A673 (cell line): ENCODE results near the gene TMPRSS2. TPM values are rescaled to one million over a fixed set of nuclear protein-coding genes. Genes with fewer than 3 reads are reported as not detected.

Experiments used
- BruUV-seq: library from RNA; stranded (reverse); fragments of 400-500 nt; replicated peaks from 2 replicates; lab custom pipeline; 2021; lab: Mats Ljungman, UMichigan
- CTCF ChIA-PET: fragments of 300-600 bp; sonication (Branson Sonifier 250); formaldehyde crosslinking; loops from one replicate; lab custom pipeline; 2022; ENCODE audit warnings: antibody characterized with exemption; lab: Charles Lee
- POLR2A ChIA-PET: fragments of 300-600 bp; sonication (Branson Sonifier 250); formaldehyde crosslinking; loops from one replicate; lab custom pipeline; 2022; ENCODE audit warnings: antibody characterized with exemption; ENCODE audit not compliant: low non-redundant PET; lab: Charles Lee
- DNase-seq: peaks from one replicate; pipeline ENCODE4 v3.0.0-alpha.2; 2015; ENCODE audit warnings: low spot score
- H3K27ac ChIP-seq: fragments of 200-600 bp; sonication (generic); 2 replicates; pipeline ENCODE4 v1.5.1; 2016; ENCODE audit warnings: mixed run types, low read depth, mild to moderate bottlenecking, mixed read lengths, antibody characterized with exemption, low read length; ENCODE audit not compliant: poor library complexity, severe bottlenecking
- H3K27me3 ChIP-seq: fragments of 200-600 bp; sonication (generic); replicated peaks from 2 replicates; pipeline ENCODE4 v1.6.1; 2017; ENCODE audit warnings: mixed run types, low read depth, mild to moderate bottlenecking, mixed read lengths, antibody characterized with exemption, low read length; ENCODE audit not compliant: insufficient read depth, poor library complexity
- H3K36me3 ChIP-seq: fragments of 200-600 bp; sonication (generic); 2 replicates; pipeline ENCODE4 v1.6.1; 2016; ENCODE audit warnings: mixed run types, mild to moderate bottlenecking, mixed read lengths, antibody characterized with exemption, low read length; ENCODE audit not compliant: insufficient read depth, poor library complexity, severe bottlenecking
- H3K4me1 ChIP-seq: fragments of 200-600 bp; sonication (generic); 2 replicates; pipeline ENCODE4 v1.6.1; 2017; ENCODE audit warnings: mixed run types, mild to moderate bottlenecking, mixed read lengths, antibody characterized with exemption, low read length; ENCODE audit not compliant: insufficient read depth, poor library complexity, severe bottlenecking
- H3K4me3 ChIP-seq: fragments of 200-600 bp; sonication (generic); 2 replicates; pipeline ENCODE4 v1.5.1; 2016; ENCODE audit warnings: low read depth, mixed run types, mild to moderate bottlenecking, mixed read lengths, low read length; ENCODE audit not compliant: poor library complexity, severe bottlenecking
- H3K9me3 ChIP-seq: fragments of 200-600 bp; sonication (generic); 2 replicates; pipeline ENCODE4 v1.6.1; 2016; ENCODE audit warnings: mixed run types, low read depth, mild to moderate bottlenecking, mixed read lengths, antibody characterized with exemption, low read length; ENCODE audit not compliant: poor library complexity, severe bottlenecking
- EZH2 ChIP-seq: fragments of 200-600 bp; sonication (generic); IDR thresholded peaks from 2 replicates; pipeline ENCODE4 v1.6.1; 2017; ENCODE audit warnings: borderline replicate concordance, low read depth, mild to moderate bottlenecking, mixed read lengths, antibody characterized with exemption, low read length; ENCODE audit not compliant: poor library complexity, severe bottlenecking
- intact Hi-C: fragments of 100-400 bp; cut with micrococcal nuclease; formaldehyde crosslinking; loops from one replicate; pipeline ENCODE4 v1.10.0; 2022; ENCODE audit not compliant: unreplicated experiment
- total RNA-seq: library from RNA; stranded (reverse); gene quantifications from 2 replicates; pipeline ENCODE4 v1.2.3, GENCODE V29; 2021
- TF ChIP-seq, protein P1 (sequence below): fragments of 300-800, 200-600 bp; sonication (generic); conservative IDR thresholded peaks from 2 replicates; pipeline ENCODE4 v1.5.1; 2017; ENCODE audit warnings: low read depth, mild to moderate bottlenecking, antibody characterized with exemption, low read length, moderate library complexity, mixed read lengths

TMPRSS2 gene
- total RNA-seq, 1 experiment from 2014 or later: not detected

- H3K27ac ChIP-seq: no peak overlapping the region
- TF ChIP-seq EZH2: no peak
- TF ChIP-seq, protein P1, sequence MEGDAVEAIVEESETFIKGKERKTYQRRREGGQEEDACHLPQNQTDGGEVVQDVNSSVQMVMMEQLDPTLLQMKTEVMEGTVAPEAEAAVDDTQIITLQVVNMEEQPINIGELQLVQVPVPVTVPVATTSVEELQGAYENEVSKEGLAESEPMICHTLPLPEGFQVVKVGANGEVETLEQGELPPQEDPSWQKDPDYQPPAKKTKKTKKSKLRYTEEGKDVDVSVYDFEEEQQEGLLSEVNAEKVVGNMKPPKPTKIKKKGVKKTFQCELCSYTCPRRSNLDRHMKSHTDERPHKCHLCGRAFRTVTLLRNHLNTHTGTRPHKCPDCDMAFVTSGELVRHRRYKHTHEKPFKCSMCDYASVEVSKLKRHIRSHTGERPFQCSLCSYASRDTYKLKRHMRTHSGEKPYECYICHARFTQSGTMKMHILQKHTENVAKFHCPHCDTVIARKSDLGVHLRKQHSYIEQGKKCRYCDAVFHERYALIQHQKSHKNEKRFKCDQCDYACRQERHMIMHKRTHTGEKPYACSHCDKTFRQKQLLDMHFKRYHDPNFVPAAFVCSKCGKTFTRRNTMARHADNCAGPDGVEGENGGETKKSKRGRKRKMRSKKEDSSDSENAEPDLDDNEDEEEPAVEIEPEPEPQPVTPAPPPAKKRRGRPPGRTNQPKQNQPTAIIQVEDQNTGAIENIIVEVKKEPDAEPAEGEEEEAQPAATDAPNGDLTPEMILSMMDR: no peak
- DNase-seq: no peak
- no peaks in the 10 kb centered on the region for H3K36me3 ChIP-seq
- CTCF ChIA-PET: no interaction called here
- no peaks in the 10 kb centered on the region for H3K4me1 ChIP-seq
- POLR2A ChIA-PET: no interaction called here
- peaks cover 4% of the 10 kb centered on the region for H3K27me3 ChIP-seq
- intact Hi-C loops: no loop called here
- H3K9me3 ChIP-seq: peaks cover 7% of the 10 kb centered on the region
- BruUV-seq: no TSS peak
- no peak overlapping the region for H3K4me3 ChIP-seq
These were observed 76.0 kb downstream of the TMPRSS2 start for GRCh38 chr21:41431788-41432548.

GRCh38 chr21:41429925-41430491, 78.0 kb downstream of the TMPRSS2 start:
- ChIA-PET POLR2A (no interaction called here), CTCF (no interaction called here)
- BruUV-seq: no TSS peak
- DNase-seq: no peak
- Histone ChIP-seq H3K36me3 (no peaks in the 10 kb centered on the region), H3K4me3 (no peak overlapping the region), H3K27ac (no peak overlapping the region), H3K9me3 (peaks cover 3% of the 10 kb centered on the region), H3K4me1 (no peaks in the 10 kb centered on the region), H3K27me3 (peaks cover 15% of the 10 kb centered on the region)
- TF ChIP-seq, protein P1: no peak
- TF ChIP-seq EZH2: no peak
- intact Hi-C loops: no loop called here

- ChIA-PET CTCF (no interaction called here), POLR2A (no interaction called here)
- DNase-seq: no peak
- BruUV-seq: no TSS peak
- Histone ChIP-seq H3K27me3 (peaks cover 15% of the 10 kb centered on the region), H3K27ac (no peak overlapping the region), H3K9me3 (no peaks in the 10 kb centered on the region), H3K36me3 (no peaks in the 10 kb centered on the region), H3K4me1 (no peaks in the 10 kb centered on the region), H3K4me3 (no peak overlapping the region)
- intact Hi-C loops: no loop called here
- TF ChIP-seq EZH2: no peak
- TF ChIP-seq, protein P1: no peak
These were observed 78.7 kb downstream of the TMPRSS2 start for GRCh38 chr21:41429305-41429704.
